Esophagus muscularis mucosa (tissue), 4 donors: ENCODE data around the gene IMPDH2.

Experiments used
- CTCF ChIP-seq, 3 experiments: fragments of 200-600 bp in 2 of 3; fragments of 450-650 bp in 1 of 3; sonication (generic) in 2 of 3; IDR thresholded peaks; one replicate each; pipeline ENCODE4 v1.5.1; 2017 to 2019; ENCODE audit warnings: antibody characterized with exemption in 3 of 3, mild to moderate bottlenecking in 2 of 3, moderate library complexity in 1 of 3
- EP300 ChIP-seq: sonication (generic); formaldehyde crosslinking; IDR thresholded peaks from one replicate; pipeline ENCODE4 v1.6.1; 2017; ENCODE audit warnings: antibody characterized with exemption
- POLR2A ChIP-seq: fragments of 450-650 bp; IDR thresholded peaks from one replicate; pipeline ENCODE4 v1.6.1; 2017; ENCODE audit warnings: antibody characterized with exemption, moderate library complexity, mild to moderate bottlenecking, low read depth
- POLR2AphosphoS5 ChIP-seq, 2 donors: sonication (generic); formaldehyde crosslinking; IDR thresholded peaks; one replicate each; pipeline ENCODE4 v1.6.1; 2017; ENCODE audit warnings: antibody characterized with exemption in 2 of 2

GRCh38 chr3:49023775-49024174, 5.4 kb downstream of the IMPDH2 start:
- TF ChIP-seq CTCF (IDR thresholded peaks at IDR 0.05) (no peak), EP300 (no peak), POLR2AphosphoS5 (IDR thresholded peaks at IDR 0.05) (no peak), POLR2A (no peak)
